GM21515 (cell line): ENCODE measurements around the gene NBPF14.
"Not testable (repeated sequence)": the region's sequence is repeated elsewhere in the genome, so short reads cannot be mapped to it uniquely, and the experiment has no call there.

ENCODE experiments used
- ATAC-seq: cut with Tn5 transposase; IDR thresholded peaks from one replicate; pipeline ENCODE4 v1.9.1; 2021; ENCODE audit not compliant: unreplicated experiment

NBPF14 gene, protein sequence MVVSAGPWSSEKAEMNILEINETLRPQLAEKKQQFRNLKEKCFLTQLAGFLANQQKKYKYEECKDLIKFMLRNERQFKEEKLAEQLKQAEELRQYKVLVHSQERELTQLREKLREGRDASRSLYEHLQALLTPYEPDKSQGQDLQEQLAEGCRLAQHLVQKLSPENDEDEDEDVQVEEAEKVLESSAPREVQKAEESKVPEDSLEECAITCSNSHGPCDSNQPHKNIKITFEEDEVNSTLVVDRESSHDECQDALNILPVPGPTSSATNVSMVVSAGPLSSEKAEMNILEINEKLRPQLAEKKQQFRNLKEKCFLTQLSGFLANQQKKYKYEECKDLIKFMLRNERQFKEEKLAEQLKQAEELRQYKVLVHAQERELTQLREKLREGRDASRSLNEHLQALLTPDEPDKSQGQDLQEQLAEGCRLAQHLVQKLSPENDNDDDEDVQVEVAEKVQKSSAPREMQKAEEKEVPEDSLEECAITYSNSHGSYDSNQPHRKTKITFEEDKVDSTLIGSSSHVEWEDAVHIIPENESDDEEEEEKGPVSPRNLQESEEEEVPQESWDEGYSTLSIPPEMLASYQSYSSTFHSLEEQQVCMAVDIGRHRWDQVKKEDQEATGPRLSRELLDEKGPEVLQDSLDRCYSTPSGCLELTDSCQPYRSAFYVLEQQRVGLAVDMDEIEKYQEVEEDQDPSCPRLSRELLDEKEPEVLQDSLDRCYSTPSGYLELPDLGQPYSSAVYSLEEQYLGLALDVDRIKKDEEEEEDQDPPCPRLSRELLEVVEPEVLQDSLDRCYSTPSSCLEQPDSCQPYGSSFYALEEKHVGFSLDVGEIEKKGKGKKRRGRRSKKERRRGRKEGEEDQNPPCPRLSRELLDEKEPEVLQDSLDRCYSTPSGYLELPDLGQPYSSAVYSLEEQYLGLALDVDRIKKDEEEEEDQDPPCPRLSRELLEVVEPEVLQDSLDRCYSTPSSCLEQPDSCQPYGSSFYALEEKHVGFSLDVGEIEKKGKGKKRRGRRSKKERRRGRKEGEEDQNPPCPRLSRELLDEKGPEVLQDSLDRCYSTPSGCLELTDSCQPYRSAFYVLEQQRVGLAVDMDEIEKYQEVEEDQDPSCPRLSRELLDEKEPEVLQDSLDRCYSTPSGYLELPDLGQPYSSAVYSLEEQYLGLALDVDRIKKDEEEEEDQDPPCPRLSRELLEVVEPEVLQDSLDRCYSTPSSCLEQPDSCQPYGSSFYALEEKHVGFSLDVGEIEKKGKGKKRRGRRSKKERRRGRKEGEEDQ (N-terminal part only)

DNA sequence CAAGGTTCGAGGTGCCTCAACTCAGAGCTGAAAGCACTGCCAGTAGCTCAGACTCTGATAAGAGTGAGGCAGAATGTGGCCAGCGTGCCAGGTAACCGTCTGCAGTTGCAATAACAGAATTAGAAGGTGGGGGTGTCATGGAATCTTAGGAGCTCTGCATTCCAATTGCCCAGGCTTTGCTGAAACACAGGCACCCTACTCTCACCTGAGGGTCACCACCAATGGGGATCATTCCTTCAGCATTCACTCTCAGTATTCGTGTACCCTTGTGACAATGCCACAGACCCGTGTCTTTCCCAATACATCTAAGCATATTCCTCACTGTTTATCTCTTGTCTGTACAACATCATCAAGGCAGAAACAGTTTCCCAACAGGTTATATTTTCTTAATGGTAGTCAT lies at the start of gene NBPF14:
Gene NBPF14, minus strand, starts transcription at position 101 of the 400 bp plus-strand sequence. CDS start 294 bp downstream, outside the sequence.
- not testable (repeated sequence) for ATAC-seq

DNA sequence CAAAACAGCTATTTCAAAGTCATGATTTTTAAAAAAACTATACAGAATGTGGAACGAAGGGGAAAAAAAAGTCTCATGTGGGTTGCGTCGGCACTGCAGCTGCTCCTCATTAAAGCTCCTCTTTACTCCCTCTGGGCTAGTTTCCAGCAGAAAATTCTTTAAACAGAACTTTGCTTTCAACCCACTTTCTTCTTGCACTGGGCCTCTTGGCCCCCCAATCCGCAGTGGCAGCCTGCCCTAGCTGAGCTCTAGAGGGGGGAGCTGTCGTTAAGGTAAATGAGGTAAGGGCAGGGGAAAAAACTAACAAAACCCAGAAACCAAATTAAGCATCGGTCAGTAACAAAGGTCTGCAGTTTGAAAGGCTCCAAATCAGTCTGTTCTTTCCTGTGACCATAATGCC lies 29.6 kb upstream of the NBPF14 start:
- ATAC-seq: not testable (repeated sequence)

DNA sequence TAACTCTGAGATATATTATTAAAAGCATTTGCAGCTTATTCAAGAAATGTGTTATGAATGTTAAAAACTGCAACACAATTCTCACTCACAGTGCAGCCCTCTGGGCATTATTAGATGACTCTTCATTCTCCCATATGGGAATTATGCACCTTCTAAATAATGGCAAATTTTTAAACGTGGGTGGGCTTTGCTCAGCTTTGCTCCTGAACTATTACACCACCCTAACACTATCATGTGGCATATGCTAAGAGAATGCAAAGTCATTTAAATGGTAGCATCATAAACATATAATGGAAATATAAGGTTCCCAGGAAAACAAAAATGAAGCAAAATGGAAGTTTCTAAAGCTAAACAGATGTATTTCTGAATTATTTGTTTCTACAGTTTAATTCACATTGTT lies 22.4 kb upstream of the NBPF14 start:
- not testable (repeated sequence) for ATAC-seq

DNA sequence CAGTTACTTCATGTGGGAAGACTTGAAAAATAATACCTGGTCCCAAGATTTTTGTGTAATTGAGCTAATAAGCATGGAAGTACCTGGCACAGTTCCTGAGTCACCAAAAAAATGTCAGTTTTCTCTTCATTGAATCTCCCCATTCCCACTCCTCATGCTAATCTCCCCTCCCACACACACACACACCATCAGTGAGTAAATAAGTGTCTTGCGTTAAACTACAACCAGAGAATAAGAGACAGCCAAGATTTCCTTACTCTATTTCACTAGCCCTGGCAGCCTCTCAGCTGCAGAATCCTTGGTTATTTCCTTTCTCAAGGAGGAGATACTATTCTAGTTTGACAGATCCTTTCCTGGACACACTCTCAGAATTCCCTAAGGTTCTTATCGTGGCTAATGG lies 9.5 kb upstream of the NBPF14 start:
- ATAC-seq: not testable (repeated sequence)

DNA sequence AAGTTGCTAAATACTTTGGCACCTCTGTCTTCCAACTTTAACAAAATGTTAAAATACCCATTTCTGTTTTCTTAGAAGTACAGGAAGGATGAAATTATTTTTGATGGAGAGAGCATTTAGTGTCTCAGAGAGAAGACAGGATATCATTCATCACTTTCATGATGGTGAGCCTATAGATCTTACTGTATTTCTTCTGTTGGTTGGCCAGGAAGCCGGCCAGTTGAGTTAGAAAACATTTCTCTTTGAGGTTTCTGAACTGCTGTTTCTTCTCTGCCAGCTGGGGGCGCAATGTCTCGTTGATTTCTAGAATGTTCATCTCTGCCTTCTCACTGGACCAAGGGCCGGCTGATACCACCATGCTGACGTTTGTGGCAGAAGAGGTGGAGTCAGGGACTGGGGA lies 451 bp downstream of the NBPF14 start:
- not testable (repeated sequence) for ATAC-seq

DNA sequence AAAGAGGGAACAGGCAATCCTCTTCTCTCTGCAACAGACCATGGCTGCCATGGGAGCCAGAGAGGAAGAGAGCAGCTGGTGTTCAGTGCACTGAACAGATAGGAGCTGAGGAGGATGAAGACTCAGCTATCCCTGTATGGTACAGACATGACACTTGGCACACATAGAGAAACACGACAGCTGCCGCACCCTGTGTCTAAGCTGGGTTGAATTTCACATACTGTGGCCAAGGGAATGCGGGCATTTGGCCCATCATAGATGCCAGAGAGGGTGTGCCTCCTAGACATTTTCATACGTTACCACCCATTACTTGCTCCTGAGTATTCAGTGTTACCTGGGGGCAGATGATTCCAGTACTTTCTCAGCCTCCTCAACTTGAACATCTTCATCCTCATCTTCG lies 4.7 kb downstream of the NBPF14 start:
- ATAC-seq: not testable (repeated sequence)

DNA sequence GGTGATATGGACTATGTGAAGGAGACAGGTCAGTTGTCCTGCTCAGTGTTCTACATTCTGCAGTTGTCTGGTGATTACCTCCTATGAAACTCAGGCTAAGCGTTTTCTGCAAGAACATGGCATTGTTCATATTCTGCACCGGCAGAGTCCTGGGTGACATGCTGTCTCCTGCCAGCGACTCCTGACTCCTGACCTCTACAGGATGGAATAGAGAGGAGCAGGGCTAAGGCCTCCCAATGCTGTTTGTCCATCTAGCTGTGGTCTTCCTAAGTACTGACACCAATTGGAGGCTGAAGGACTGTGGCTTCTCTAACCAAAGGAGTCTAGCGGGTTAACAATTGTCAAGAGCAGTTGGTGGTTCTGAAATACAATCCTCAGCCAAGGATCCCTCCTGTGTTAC lies 63.7 kb downstream of the NBPF14 start:
- not testable (repeated sequence) for ATAC-seq

DNA sequence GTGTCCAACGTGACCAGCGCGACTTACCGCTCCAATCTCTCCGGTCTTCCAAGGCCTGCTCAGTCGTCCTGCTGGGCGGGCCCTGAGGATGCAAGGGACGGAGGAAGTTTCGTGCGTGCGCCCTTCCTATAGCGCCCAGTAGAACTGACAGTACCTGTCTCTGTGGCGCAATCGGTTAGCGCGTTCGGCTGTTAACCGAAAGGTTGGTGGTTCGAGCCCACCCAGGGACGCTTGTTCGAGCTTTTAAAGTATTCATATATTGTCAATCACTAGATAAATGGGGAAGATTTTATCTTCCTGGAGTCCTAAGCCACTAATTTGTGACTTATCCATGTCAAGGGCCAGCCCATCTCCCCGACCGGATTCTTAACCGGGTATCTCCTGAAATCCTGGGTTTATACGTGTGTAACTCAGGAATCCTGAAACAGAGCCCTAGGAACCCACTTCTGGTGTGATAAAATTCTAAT lies 66.7 kb downstream of the NBPF14 start:
- ATAC-seq: not testable (repeated sequence)

DNA sequence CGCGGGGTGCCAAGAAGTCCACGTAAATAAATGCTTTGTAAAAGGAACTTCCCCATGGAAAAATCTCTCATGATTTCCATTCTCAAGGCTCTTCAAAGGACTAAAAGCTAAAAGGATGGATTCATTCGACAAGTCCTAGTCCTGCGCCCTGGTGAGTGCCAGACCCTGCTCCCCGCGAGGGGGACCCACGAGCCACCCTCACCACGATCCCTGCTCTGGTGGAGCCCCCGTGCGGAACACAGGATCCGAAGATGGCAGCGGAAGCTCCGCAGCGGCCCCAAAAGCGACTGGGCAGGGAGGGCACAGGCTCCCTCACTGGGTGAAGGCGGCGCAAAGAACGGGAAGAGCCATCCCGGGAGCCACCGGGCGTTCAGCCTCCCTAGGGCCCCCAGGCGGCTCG lies 67.2 kb downstream of the NBPF14 start:
- ATAC-seq: not testable (repeated sequence)

DNA sequence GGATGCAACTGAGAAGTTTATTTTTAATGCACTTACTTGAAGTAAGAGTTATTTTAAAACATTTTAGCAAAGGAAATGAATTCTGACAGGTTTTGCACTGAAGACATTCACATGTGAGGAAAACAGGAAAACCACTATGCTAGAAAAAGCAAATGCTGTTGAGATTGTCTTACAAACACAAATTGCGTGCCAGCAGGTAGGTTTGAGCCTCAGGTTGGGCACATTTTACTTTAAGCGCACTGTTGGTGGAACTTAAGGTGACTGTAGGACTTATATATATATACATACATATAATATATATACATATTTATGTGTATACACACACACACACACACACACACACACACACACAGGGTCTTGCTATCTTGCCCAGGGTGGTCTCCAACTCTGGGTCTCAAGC lies 69.2 kb downstream of the NBPF14 start:
- not testable (repeated sequence) for ATAC-seq

DNA sequence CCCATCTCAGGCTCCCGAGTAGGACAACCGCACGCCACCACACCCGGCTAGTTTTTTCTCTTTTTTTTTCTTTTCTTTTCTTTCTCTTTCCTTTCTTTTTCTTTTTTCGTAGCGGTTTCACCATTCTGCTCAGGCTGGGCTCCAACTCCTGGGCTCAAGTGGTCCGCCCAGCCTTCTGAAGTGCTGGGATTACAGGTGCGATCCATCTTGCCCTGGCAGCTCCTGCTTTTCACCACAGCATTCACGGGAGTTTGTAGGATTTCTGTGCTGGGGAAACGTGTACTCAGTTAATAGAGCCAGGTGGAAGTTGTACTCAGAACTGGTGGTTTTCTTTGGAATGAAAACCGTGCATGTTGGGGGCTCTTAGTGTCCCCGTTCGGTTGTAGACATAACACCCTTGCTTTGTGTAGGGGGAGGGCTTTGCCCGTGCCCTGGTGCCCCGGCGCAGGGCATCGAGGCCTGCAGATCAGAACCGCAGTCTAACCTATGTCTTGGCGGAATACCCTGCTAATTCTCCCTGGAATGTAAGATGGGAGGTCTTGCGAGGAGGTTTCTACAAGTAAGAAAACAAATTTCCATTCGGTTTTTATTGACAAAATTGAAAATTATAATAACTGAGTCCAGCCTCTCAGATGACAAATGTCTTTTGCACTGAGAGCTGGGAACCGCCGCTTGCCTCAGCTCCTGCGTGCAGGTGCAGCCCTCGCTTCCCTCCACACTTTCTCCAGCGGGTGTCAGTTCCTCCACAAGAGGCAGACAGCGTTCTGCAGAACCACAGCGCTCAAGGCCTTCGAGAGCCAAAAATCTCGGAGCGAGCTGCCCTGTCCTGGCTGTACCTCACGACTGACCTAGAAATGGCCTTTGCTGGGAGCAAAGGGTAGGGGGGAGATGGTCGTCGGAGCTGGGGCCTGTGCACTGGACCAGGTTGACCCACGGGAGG lies 72.3 kb downstream of the NBPF14 start:
- ATAC-seq: peak; percentile 25

DNA sequence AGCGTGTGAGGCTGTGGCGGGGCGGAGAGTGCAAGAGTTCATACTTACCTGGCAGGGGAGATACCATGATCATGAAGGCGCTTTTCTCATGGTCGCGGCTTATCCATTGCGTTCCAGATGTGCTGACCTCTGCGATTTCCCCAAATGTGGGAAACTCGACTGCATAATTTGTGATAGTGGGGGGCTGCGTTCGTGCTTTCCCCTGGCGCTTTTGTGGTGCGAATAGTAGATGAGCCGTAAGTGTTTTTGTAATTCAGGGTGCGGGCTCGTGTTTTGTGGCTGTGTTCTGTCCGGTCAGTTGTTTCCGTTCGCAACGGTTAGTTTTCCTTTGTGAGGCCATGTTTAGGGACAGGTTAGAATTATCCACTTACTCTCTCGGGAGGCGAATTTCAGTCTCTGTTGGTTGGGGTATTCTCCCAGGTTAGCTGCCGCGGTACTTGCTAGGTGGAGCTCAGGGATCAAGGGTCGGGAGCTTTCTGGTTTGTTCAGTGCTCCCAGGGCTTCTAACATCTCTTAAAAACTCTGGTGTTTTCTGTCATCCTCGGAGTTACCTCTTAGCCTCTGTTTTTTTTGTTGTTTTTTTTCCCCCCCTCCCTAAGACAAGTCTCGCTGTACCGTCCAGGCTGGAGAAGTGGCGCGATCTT lies 73.1 kb downstream of the NBPF14 start:
- ATAC-seq: peak; percentile 81

DNA sequence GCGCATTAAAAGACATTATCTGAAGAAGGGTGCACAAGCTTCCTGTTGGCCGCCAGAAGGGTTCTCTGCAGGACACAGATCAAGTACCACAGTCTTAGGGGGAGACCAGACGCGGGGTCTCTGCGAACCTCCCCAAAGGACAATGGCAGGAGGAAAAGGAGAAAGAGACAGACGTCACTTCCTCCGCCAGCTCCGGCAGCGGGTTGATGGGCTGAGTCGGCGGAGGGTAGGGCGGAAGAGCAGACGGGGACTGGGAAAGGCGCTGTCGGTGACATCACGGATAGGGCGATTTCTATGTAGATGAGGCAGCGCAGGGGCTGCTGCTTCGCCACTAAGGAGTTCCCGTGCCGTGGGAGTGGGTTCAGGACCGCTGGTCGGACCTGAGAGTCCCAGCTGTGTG lies 73.7 kb downstream of the NBPF14 start:
- not testable (repeated sequence) for ATAC-seq

DNA sequence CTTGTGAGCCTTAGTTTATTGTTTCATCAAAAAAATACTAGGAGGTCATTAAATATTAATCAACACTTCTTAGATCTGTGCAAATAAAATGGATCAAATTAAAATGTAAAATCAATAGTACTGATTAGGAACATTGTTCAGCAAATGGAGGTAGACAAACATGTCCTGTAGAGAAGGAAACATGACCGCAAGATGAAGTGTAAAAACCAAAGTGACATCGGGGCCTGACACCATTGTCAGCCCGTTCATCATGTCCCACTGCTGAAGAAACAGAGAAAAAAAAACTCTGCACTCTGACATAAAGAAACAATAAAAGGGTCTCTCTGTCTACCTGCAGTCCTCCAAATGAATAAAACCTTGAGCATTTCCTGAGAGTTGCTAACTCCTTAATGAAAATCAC lies 81.5 kb downstream of the NBPF14 start:
- ATAC-seq: not testable (repeated sequence)

DNA sequence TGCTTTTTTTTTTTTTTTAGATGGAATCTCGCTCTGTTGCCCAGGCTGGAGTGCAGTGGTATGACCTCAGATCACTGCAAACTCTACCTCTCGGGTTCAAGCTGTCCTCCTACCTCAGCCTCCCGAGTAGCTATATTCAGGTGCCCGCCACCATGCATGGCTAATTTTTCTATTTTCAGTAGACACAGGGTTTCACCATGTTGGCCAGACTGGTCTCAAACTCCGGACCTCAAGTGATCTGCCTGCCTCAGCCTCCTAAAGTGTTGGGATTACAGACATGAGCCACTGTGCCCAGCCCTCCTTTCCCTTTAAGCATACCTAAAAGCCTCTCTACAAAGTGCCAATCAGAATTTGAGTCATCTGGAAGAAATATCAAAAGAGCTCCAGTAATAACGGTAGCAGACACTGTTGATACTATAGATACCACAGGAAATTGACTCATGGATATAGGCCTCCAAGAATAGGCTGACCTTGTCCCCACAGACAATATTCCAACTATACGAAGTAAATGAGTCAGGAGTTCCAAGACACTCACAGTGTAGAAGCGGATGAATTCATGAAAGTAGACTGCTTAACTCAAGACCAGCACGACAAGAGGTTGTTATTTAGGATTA lies 83.1 kb downstream of the NBPF14 start:
- ATAC-seq: not testable (repeated sequence)

DNA sequence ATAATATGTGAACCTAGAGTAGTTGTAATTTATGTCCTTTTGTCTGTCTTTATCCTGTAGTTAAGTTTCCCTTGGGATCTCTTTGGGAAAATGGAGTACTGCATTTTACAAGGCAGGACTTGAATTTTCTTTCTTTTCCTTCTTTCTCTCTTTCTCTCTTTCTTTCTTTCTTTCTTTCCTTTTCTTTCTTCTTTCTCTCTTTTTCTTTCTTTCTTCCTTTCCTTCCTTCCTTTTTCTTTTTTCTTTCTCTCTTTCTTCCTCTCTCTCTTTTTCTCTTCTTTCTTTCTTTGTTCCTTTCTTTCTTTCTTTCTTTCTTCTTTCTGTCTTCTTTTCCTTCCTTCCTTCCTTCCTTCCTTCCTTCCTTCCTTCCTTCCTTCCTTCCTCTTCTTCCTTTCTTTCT lies 101.9 kb downstream of the NBPF14 start:
- not testable (repeated sequence) for ATAC-seq

DNA sequence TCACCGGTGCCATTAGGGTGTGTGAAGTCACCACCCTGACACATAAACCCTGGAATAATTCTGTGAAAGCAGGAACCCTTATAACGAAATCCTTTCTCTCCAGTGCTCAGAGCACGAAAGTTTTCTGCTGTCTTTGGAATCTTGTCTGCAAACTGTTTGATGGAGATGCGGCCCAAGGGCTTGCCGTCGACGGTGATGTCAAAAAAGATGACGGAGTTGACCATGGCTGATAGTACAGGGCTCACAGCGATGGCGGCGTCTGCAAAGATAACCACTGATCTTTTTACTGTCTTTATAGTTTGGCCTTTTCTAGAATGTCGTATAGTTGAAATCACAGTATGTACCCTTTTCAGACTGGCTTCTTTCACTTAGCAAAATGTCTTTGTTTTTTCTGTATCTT lies 112.8 kb downstream of the NBPF14 start, which contains the start of gene PPIAL4G:
Gene PPIAL4G, minus strand, starts transcription at position 274 of the 400 bp plus-strand sequence. Its CDS starts 50 bp downstream, at position 224.
- not testable (repeated sequence) for ATAC-seq
